Left lung (tissue), 10 donors: ENCODE measurements around the gene CABP4. TPM values are rescaled to one million over a fixed set of nuclear protein-coding genes. Genes with fewer than 3 reads are reported as not detected.
"Not testable (repeated sequence)": the region's sequence is repeated elsewhere in the genome, so short reads cannot be mapped to it uniquely, and the experiment has no call there.

Source experiments
- ATAC-seq: fragments of 200-7000 bp; cut with Tn5 transposase; one replicate; pipeline ENCODE4 v1.9.1; 2020; ENCODE audit warnings: moderate library complexity
- DNase-seq, 4 donors: peaks; one replicate each; pipeline ENCODE4 v3.0.0-alpha.2; 2013 to 2020
- H3K27ac ChIP-seq, 2 donors: fragments of 200-600 bp; sonication (generic) in 1 of 2; one replicate each; pipeline versions ENCODE4 v1.5.0 to v1.8.0; 2020 to 2021
- H3K27me3 ChIP-seq, 2 donors: fragments of 200-600 bp; sonication (generic) in 1 of 2; one replicate each; pipeline versions ENCODE4 v1.5.0 to v1.8.0; 2020 to 2021
- H3K36me3 ChIP-seq, 2 donors: fragments of 200-600 bp; sonication (generic) in 1 of 2; one replicate each; pipeline versions ENCODE4 v1.5.0 to v1.8.0; 2020 to 2021
- H3K4me1 ChIP-seq, 2 donors: fragments of 200-600 bp; one replicate each; pipeline ENCODE4 v1.8.0; 2021
- H3K4me3 ChIP-seq, 2 donors: fragments of 200-600 bp; sonication (generic) in 1 of 2; one replicate each; pipeline versions ENCODE4 v1.5.0 to v1.8.0; 2020 to 2021; ENCODE audit warnings: mild to moderate bottlenecking in 1 of 2
- H3K9me3 ChIP-seq, 2 donors: fragments of 200-600 bp; sonication (generic) in 1 of 2; one replicate each; pipeline versions ENCODE4 v1.5.0 to v1.8.0; 2020 to 2021
- CTCF ChIP-seq, 2 donors: fragments of 200-600 bp; sonication (generic) in 1 of 2; IDR thresholded peaks; one replicate each; pipeline versions ENCODE4 v1.5.0 to v1.8.0; 2021; ENCODE audit warnings: antibody characterized with exemption in 2 of 2
- intact Hi-C, 2 donors: fragments of 100-400 bp; cut with DNase I; formaldehyde crosslinking; loops; one replicate each; pipeline versions ENCODE4 v1.11.2 to v1.14.2; 2022
- polyA plus RNA-seq, 6 donors: library from polyadenylated mRNA; unstranded; fragments of 120-200 nt; gene quantifications; one replicate each; pipeline ENCODE4 v1.2.1, GENCODE V29; 2013; ENCODE audit not compliant: insufficient read length in 6 of 6
- total RNA-seq, 2 donors: library from RNA; stranded (reverse); fragmentation: NEBNext Ultra II Directional; extraction: Animal tissue kit (Norgen Biotek cat#: 25700); gene quantifications; one replicate each; pipeline ENCODE4 v1.2.1, GENCODE V29; 2021
- donor health status: DM: no; HTN: yes; CAD: no.
- donor health status: DM: no; HTN: no; CAD: no.

Gene CABP4
- total and polyA plus RNA-seq, 8 donors = 1.4 to 2.8 (median 2.2) TPM

GRCh38 chr11:67472882-67473281 lies 17.7 kb downstream of the CABP4 start:
- no peaks in the 10 kb centered on the region for H3K9me3 ChIP-seq
- no peak overlapping the region for H3K4me3 ChIP-seq
- H3K4me1 ChIP-seq = peaks cover 8 to 14% of the 10 kb centered on the region in 2 donors
- no peak overlapping the region for H3K27ac ChIP-seq
- DNase-seq (no peak), ATAC-seq (no peak)
- no peaks in the 10 kb centered on the region for H3K27me3 ChIP-seq
- intact Hi-C loops = no loop called here
- H3K36me3 ChIP-seq = no peaks in the 10 kb centered on the region
- TF ChIP-seq CTCF (IDR thresholded peaks at IDR 0.05) = no peak

GRCh38 chr11:67476692-67477091 lies 21.5 kb downstream of the CABP4 start:
- DNase-seq, H3K4me1 ChIP-seq, ATAC-seq, H3K27ac ChIP-seq, H3K4me3 ChIP-seq, H3K9me3 ChIP-seq, H3K36me3 ChIP-seq, intact Hi-C loops, H3K27me3 ChIP-seq: not testable (repeated sequence)

GRCh38 chr11:67477344-67478050 lies 22.3 kb downstream of the CABP4 start:
- H3K36me3 ChIP-seq, H3K4me3 ChIP-seq, H3K27me3 ChIP-seq, H3K9me3 ChIP-seq, H3K4me1 ChIP-seq, ATAC-seq, H3K27ac ChIP-seq, intact Hi-C loops, DNase-seq: not testable (repeated sequence)

GRCh38 chr11:67482275-67482826 lies 27.2 kb downstream of the CABP4 start:
- H3K27ac ChIP-seq = peak overlapping the region; percentile 86 to 91
- H3K4me1 ChIP-seq = peaks cover 18 to 47% of the 10 kb centered on the region in 2 donors
- intact Hi-C loops = no loop called here
- TF ChIP-seq CTCF (IDR thresholded peaks at IDR 0.05) = no peak
- no peaks in the 10 kb centered on the region for H3K27me3 ChIP-seq
- peak overlapping the region; percentile 45 to 57 for H3K4me3 ChIP-seq
- ATAC-seq = peak; percentile 38
- H3K9me3 ChIP-seq = no peaks in the 10 kb centered on the region
- peaks cover 0 to 8% of the 10 kb centered on the region in 2 donors for H3K36me3 ChIP-seq
- DNase-seq = peak in 1 of 4 donors; percentile 80

GRCh38 chr11:67482827-67483798 lies 28.0 kb downstream of the CABP4 start, which contains the start of gene AIP:
AIP (plus strand) TSS chr11:67483026; CDS start chr11:67483159, 133 bp downstream.
- intact Hi-C loops = no loop called here
- Histone ChIP-seq H3K4me3 (peak within 1 kb of the TSS; percentile 45 to 57), H3K36me3 (peaks cover 0 to 16% of the 10 kb centered on the region in 2 donors), H3K27ac (peak within 1 kb of the TSS; percentile 86 to 91), H3K27me3 (no peaks in the 10 kb centered on the region), H3K9me3 (no peaks in the 10 kb centered on the region), H3K4me1 (peaks cover 18 to 47% of the 10 kb centered on the region in 2 donors)
- DNase-seq (peak; percentile 95 to 98 (median 98)), ATAC-seq (peak; percentile 98)
- TF ChIP-seq CTCF (IDR thresholded peaks at IDR 0.05) = peak in 1 of 2 donors; percentile 22
